ACC112 (cell line): ENCODE measurements around the gene MYO5C.
"Not testable (repeated sequence)": the region's sequence is repeated elsewhere in the genome, so short reads cannot be mapped to it uniquely, and the experiment has no call there.

Experiments used
- H2AFZ ChIP-seq: fragments of 200-600 bp; sonication (generic); one replicate; pipeline ENCODE4 v1.6.0; 2017; ENCODE audit warnings: antibody characterized with exemption, low read length; ENCODE audit not compliant: unreplicated experiment
- H3K27ac ChIP-seq: fragments of 200-600 bp; sonication (generic); 2 replicates; pipeline ENCODE4 v1.5.1; 2014; ENCODE audit warnings: low read depth, mild to moderate bottlenecking, antibody characterized with exemption, low read length, moderate library complexity
- H3K27me3 ChIP-seq: fragments of 200-600 bp; sonication (generic); 2 replicates; pipeline ENCODE4 v1.6.1; 2014; ENCODE audit warnings: mild to moderate bottlenecking, antibody characterized with exemption, low read length, moderate library complexity, mixed read lengths; ENCODE audit not compliant: insufficient read depth
- H3K36me3 ChIP-seq: fragments of 200-600 bp; sonication (generic); 2 replicates; pipeline ENCODE4 v1.6.1; 2016; ENCODE audit warnings: mild to moderate bottlenecking, antibody characterized with exemption, low read length, moderate library complexity, mixed read lengths; ENCODE audit not compliant: insufficient read depth
- H3K4me1 ChIP-seq: fragments of 200-600 bp; sonication (generic); one replicate; pipeline ENCODE4 v1.6.1; 2016; ENCODE audit warnings: low read length, mixed read lengths; ENCODE audit not compliant: insufficient read depth, unreplicated experiment, control insufficient read depth
- H3K4me3 ChIP-seq: fragments of 200-600 bp; sonication (generic); 2 replicates; pipeline ENCODE4 v1.5.1; 2014; ENCODE audit warnings: mild to moderate bottlenecking, low read depth, low read length
- H3K79me2 ChIP-seq: fragments of 200-600 bp; sonication (generic); one replicate; pipeline ENCODE4 v1.6.0; 2016; ENCODE audit warnings: low read length; ENCODE audit not compliant: control insufficient read depth, unreplicated experiment, insufficient read depth

The MYO5C gene

DNA sequence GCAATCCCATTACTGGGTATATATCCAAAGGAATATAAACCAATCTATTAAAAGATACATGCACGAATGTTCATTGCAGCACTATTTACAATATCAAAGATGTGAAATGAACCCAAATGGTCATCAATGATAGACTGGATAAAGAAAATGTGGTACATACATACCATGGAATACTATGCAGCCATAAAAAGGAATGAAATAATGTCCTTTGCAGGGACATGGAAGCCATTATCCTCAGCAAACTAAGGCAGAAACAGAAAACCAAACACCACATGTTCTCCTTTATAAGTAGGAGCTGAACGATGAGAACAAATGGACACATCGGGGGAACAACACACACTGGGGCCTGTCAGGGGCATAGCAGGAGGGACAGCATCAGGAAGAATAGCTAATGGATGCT is 125.4 kb downstream of the MYO5C start:
- not testable (repeated sequence) for H3K4me3 ChIP-seq, H3K4me1 ChIP-seq, H3K27ac ChIP-seq, H3K36me3 ChIP-seq, H3K27me3 ChIP-seq, H2AFZ ChIP-seq
- peaks cover 12% of the 10 kb centered on the region for H3K79me2 ChIP-seq

DNA sequence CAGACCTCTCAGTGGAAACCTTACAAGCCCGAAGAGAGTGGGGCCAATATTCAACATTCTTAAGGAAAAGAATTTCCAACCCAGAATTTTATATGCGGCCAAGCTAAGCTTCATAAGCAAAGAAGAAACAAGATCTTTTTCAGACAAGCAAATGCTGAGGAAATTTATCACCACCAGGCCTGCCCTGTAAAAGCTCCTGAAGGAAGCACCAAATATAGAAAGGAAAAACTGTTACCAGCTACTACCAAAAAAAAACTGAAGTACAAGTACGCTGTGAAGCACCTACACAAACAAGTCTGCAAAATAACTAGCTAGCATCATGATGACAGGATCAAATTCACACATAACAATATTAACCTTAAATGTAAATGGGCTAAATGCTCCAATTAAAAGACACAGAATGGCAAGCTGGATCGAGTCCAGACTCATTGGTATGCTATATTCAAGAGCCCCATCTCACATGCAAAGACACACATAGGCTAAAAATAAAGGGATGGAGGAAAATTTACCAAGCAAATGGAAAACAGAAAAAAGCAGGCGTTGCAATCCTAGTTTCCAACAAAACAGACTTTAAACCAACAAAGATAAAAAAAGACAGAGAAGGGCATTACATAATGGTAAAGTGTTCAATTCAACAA is 130.0 kb downstream of the MYO5C start:
- H3K27ac ChIP-seq, H2AFZ ChIP-seq, H3K4me3 ChIP-seq, H3K79me2 ChIP-seq, H3K4me1 ChIP-seq, H3K36me3 ChIP-seq, H3K27me3 ChIP-seq: not testable (repeated sequence)

DNA sequence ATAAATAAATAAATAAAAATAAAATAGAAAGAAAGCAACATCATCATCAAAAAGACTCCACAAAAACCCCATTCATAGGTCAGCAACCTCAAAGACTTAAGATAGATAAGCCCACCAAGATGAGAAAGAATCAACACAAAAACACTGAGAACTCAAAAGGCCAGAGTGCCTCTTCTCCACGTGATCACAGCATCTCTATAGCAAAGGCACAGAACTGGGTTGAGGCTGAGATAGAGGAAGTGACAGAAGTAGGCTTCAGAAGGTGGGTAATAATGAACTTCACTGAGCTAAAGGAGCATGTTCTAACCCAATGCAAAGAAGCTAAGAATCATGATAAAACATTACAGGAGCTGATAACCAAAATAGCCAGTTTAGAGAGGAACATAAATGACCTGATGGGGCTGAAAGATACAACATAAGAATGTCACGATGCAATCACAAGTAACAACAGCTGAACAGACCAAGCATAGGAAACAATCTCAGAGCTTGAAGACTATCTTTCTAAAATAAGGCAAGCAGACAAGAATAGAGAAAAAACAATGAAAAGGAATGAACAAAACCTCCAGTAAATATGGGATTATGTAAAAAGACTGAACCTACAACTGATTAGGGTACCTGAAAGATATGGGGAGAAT is 130.9 kb downstream of the MYO5C start:
- no peak overlapping the region for H3K27ac ChIP-seq
- H3K4me3 ChIP-seq: no peak overlapping the region
- peaks cover 6% of the 10 kb centered on the region for H3K79me2 ChIP-seq
- 0 out of 2 replicates have a peak, but pooled peaks cover 6% of the 10 kb centered on the region for H3K36me3 ChIP-seq
- H3K27me3 ChIP-seq: no peaks in the 10 kb centered on the region
- no peaks in the 10 kb centered on the region for H3K4me1 ChIP-seq
- no peak overlapping the region for H2AFZ ChIP-seq

DNA sequence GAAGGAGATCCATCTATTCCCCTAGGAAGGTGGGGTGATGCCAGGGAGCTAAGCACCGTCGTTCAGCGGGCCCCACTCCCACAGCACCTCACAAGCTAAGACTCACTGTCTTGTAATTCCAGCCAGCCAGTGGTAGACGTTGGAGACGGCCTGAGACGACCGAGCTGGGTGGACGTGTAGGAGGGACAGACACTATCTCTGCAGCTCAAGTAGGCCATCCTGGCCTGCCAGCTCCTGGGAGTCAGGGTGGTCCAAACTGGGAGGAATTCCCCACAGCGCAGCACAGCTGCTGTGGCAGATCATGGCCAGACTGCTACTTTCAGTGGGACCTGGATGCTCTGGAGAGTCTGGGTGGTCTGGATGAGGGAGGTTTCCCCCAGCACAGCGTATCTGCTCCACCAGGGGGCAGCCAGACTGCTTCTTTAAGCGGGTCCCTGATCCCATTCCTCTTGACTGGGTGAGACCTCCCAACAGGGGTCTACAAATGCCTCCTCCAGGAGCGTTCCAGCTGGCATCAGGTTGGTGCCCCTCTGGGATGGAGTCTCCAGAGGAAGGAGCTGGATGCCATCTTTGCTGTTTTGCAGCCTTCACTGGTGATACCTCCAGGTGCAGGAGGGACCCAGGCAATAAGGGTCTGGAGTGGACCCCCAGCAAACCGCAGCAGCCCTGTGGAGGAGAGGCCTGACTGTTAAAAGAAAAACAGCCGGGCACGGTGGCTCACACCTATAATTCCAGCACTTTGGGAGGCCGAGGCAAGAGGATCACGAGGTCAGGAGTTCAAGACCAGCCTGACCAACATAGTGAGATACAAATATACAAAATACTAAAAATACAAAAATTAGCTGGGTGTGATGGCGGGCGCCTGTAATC is 132.0 kb downstream of the MYO5C start:
- H2AFZ ChIP-seq: no peak overlapping the region
- H3K27me3 ChIP-seq: no peaks in the 10 kb centered on the region
- H3K36me3 ChIP-seq: peaks cover 6% of the 10 kb centered on the region; the same call in 1 of the 2 replicates
- no peak overlapping the region for H3K4me3 ChIP-seq
- H3K27ac ChIP-seq: no peak overlapping the region
- peaks cover 6% of the 10 kb centered on the region for H3K79me2 ChIP-seq
- no peaks in the 10 kb centered on the region for H3K4me1 ChIP-seq

DNA sequence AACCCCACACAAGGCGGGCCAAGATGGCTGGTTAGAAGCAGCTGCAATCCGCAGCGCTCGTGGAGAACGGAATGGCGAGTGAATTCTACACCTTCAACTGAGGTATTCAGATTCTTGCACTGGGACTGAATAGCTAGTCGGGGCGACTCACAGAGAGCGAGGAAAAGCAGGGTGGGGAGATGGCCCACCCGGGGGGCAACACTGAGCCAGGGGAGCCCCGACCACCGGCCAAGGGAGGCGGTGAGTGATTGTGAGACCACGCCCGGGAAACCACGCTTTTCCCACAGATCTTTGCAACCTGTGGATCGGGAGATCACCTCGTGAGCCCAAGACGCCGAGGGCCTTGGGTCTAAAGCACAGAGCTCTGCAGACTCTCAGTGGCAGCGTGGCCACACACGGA is 132.7 kb downstream of the MYO5C start:
- no peak overlapping the region for H2AFZ ChIP-seq
- H3K36me3 ChIP-seq: peaks cover 6% of the 10 kb centered on the region; the same call in 1 of the 2 replicates
- no peak overlapping the region for H3K27ac ChIP-seq
- H3K4me3 ChIP-seq: no peak overlapping the region
- H3K79me2 ChIP-seq: peaks cover 6% of the 10 kb centered on the region
- no peaks in the 10 kb centered on the region for H3K27me3 ChIP-seq
- no peaks in the 10 kb centered on the region for H3K4me1 ChIP-seq

DNA sequence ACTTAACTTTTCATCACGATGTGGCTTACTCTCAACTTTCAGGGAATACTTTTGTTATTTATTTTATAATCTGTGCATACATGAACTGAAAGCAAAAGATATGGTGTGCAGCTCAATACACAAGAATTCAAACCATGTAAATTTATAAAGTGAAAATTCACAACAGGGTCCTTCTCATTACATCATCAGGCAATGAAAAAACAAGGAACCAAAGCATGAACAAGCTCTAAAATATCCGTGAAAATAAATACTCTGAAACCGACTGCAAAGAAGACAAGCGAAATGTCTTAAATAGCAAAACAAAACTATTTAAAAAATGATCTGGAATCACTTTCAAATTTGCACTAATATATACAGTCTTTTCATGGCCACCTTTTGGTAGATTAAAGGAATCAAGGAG is 133.3 kb downstream of the MYO5C start:
- Histone ChIP-seq H3K79me2 (peaks cover 6% of the 10 kb centered on the region), H3K4me1 (no peaks in the 10 kb centered on the region), H3K4me3 (no peak overlapping the region), H3K27ac (no peak overlapping the region), H3K36me3 (peaks cover 6% of the 10 kb centered on the region; the same call in 1 of the 2 replicates), H2AFZ (no peak overlapping the region), H3K27me3 (no peaks in the 10 kb centered on the region)

DNA sequence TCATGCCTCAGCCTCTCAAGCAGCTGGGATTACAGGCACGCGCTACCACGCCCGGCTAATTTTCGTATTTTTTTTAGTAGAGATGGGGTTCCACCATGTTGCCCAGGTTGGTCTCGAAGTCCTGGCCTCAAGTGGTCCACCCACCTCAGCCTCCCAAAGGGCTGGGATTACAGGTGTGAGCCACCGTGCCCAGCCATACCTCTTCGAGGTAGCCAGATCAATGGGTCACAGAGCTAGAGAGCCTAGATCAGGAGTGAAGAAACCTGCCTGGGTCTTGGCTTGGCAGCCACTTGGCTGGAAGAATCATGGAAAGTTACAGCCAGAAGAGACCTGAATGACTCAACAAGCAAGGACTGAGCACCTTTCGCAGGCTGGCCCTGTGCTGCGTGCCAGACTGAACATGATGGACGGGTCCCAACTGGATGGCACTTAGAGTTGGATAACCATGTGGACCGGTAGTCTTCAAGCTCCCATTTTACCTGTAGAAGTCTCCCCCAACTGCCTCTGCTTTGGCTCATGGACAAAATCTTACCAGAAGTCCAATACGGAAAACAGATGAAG is 134.1 kb downstream of the MYO5C start:
- Histone ChIP-seq H2AFZ (no peak overlapping the region), H3K27ac (no peak overlapping the region)

DNA sequence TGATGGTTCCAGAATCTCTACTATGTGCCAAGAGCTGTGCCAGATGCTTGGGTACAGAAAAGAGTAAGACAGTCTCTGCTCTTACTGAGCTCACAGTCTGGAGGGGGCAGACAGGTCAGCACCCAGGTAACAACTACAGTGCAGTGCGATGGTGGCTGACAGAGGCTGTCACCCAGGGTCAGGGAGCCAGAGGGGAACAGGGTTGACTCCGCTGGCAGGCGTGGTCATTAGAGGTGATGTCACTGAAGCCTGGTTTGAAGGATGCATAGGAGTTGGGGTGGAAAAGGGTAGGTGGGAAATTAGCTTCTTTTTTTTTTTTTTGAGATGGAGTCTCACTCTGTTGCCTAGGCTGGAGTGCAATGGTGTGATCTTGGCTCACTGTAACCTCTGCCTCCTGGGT is 136.0 kb downstream of the MYO5C start:
- Histone ChIP-seq H3K27me3 (no peaks in the 10 kb centered on the region), H2AFZ (no peak overlapping the region), H3K79me2 (peaks cover 3% of the 10 kb centered on the region), H3K4me1 (no peaks in the 10 kb centered on the region), H3K36me3 (peaks cover 6% of the 10 kb centered on the region; the same call in 1 of the 2 replicates), H3K27ac (no peak overlapping the region), H3K4me3 (no peak overlapping the region)

More for the DNA sequence above, 134.1 kb downstream of the MYO5C start:
- H3K79me2 ChIP-seq: peaks cover 3% of the 10 kb centered on the region
- H3K27me3 ChIP-seq: no peaks in the 10 kb centered on the region
- no peaks in the 10 kb centered on the region for H3K4me1 ChIP-seq
- peaks cover 6% of the 10 kb centered on the region; the same call in 1 of the 2 replicates for H3K36me3 ChIP-seq
- no peak overlapping the region for H3K4me3 ChIP-seq

DNA sequence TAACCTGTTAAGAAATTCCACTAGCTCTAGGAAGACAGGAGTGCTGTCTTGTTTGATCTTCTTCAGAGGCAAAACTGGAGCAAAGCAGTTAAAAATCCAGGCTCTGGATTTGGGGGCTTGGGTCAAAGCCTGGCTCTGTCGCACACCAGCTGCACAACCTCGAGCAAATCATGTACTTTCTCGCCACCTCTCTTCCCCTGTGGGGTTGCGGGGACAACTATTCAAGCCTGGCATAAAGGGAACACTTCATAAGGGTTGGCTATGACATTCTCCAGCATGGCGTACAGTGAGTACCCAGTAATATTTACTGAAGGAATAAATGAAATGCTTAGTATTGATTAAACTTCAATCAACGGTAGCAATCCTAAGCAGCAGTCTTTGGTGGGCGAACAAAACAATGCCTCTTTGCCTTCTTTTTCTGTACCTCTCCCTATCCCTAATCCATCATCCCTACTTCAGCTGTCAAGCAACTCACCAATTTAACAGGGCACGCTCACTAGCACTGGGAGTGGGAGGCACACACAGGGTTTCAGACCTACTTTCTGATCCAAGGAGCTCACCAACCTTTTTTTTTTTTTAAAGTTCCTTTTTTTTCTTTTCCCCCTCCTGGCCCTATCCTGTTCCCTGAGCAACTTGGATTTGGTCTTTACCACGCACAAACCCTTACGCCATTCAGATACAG is 137.4 kb downstream of the MYO5C start:
- no peaks in the 10 kb centered on the region for H3K4me1 ChIP-seq
- H3K79me2 ChIP-seq: peaks cover 3% of the 10 kb centered on the region
- no peak overlapping the region for H3K4me3 ChIP-seq
- H3K27me3 ChIP-seq: no peaks in the 10 kb centered on the region
- no peak overlapping the region for H2AFZ ChIP-seq
- H3K36me3 ChIP-seq: peaks cover 6% of the 10 kb centered on the region; the same call in 1 of the 2 replicates
- H3K27ac ChIP-seq: no peak overlapping the region

DNA sequence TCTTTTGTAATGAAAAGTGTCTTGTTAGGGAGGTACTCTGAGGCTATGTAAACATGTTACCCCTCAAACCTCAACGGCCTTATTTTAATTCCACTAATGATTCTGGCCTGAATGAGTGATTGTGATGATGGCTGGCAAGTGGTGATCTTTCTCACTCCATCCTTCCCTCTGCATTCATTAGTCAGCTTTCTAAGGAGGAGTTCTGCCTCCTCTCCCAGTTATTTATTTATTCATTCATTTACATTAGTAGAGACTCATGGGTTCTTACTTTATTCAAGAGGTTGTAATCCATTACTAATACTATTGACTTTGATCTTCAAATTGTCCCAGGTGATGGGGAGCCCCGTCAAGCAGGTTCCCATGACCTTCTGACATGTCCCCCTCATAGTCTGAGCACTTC is 139.7 kb downstream of the MYO5C start:
- no peaks in the 10 kb centered on the region for H3K4me1 ChIP-seq
- H3K27ac ChIP-seq: no peak overlapping the region
- H3K27me3 ChIP-seq: no peaks in the 10 kb centered on the region
- H3K4me3 ChIP-seq: no peak overlapping the region
- H3K36me3 ChIP-seq: no peaks in the 10 kb centered on the region; the same call in 1 of the 2 replicates
- H3K79me2 ChIP-seq: peaks cover 3% of the 10 kb centered on the region
- H2AFZ ChIP-seq: no peak overlapping the region
